A673 (cell line): ENCODE measurements around the gene KRTAP10-10. TPM values are rescaled to one million over a fixed set of nuclear protein-coding genes. Genes with fewer than 3 reads are reported as not detected.

Experiments used
- BruUV-seq: library from RNA; stranded (reverse); fragments of 400-500 nt; replicated peaks from 2 replicates; lab custom pipeline; 2021; lab: Mats Ljungman, UMichigan
- CTCF ChIA-PET: fragments of 300-600 bp; sonication (Branson Sonifier 250); formaldehyde crosslinking; loops from one replicate; lab custom pipeline; 2022; ENCODE audit warnings: antibody characterized with exemption; lab: Charles Lee
- POLR2A ChIA-PET: fragments of 300-600 bp; sonication (Branson Sonifier 250); formaldehyde crosslinking; loops from one replicate; lab custom pipeline; 2022; ENCODE audit warnings: antibody characterized with exemption; ENCODE audit not compliant: low non-redundant PET; lab: Charles Lee
- DNase-seq: peaks from one replicate; pipeline ENCODE4 v3.0.0-alpha.2; 2015; ENCODE audit warnings: low spot score
- H3K27ac ChIP-seq: fragments of 200-600 bp; sonication (generic); 2 replicates; pipeline ENCODE4 v1.5.1; 2016; ENCODE audit warnings: mixed run types, low read depth, mild to moderate bottlenecking, mixed read lengths, antibody characterized with exemption, low read length; ENCODE audit not compliant: poor library complexity, severe bottlenecking
- H3K27me3 ChIP-seq: fragments of 200-600 bp; sonication (generic); replicated peaks from 2 replicates; pipeline ENCODE4 v1.6.1; 2017; ENCODE audit warnings: mixed run types, low read depth, mild to moderate bottlenecking, mixed read lengths, antibody characterized with exemption, low read length; ENCODE audit not compliant: insufficient read depth, poor library complexity
- H3K36me3 ChIP-seq: fragments of 200-600 bp; sonication (generic); 2 replicates; pipeline ENCODE4 v1.6.1; 2016; ENCODE audit warnings: mixed run types, mild to moderate bottlenecking, mixed read lengths, antibody characterized with exemption, low read length; ENCODE audit not compliant: insufficient read depth, poor library complexity, severe bottlenecking
- H3K4me1 ChIP-seq: fragments of 200-600 bp; sonication (generic); 2 replicates; pipeline ENCODE4 v1.6.1; 2017; ENCODE audit warnings: mixed run types, mild to moderate bottlenecking, mixed read lengths, antibody characterized with exemption, low read length; ENCODE audit not compliant: insufficient read depth, poor library complexity, severe bottlenecking
- H3K4me3 ChIP-seq: fragments of 200-600 bp; sonication (generic); 2 replicates; pipeline ENCODE4 v1.5.1; 2016; ENCODE audit warnings: low read depth, mixed run types, mild to moderate bottlenecking, mixed read lengths, low read length; ENCODE audit not compliant: poor library complexity, severe bottlenecking
- H3K9me3 ChIP-seq: fragments of 200-600 bp; sonication (generic); 2 replicates; pipeline ENCODE4 v1.6.1; 2016; ENCODE audit warnings: mixed run types, low read depth, mild to moderate bottlenecking, mixed read lengths, antibody characterized with exemption, low read length; ENCODE audit not compliant: poor library complexity, severe bottlenecking
- CTCF ChIP-seq: fragments of 300-800, 200-600 bp; sonication (generic); conservative IDR thresholded peaks from 2 replicates; pipeline ENCODE4 v1.5.1; 2017; ENCODE audit warnings: low read depth, mild to moderate bottlenecking, antibody characterized with exemption, low read length, moderate library complexity, mixed read lengths
- EZH2 ChIP-seq: fragments of 200-600 bp; sonication (generic); IDR thresholded peaks from 2 replicates; pipeline ENCODE4 v1.6.1; 2017; ENCODE audit warnings: borderline replicate concordance, low read depth, mild to moderate bottlenecking, mixed read lengths, antibody characterized with exemption, low read length; ENCODE audit not compliant: poor library complexity, severe bottlenecking
- intact Hi-C: fragments of 100-400 bp; cut with micrococcal nuclease; formaldehyde crosslinking; loops from one replicate; pipeline ENCODE4 v1.10.0; 2022; ENCODE audit not compliant: unreplicated experiment
- total RNA-seq: library from RNA; stranded (reverse); gene quantifications from 2 replicates; pipeline ENCODE4 v1.2.3, GENCODE V29; 2021

The KRTAP10-10 gene
- total RNA-seq, 1 experiment from 2014 or later = not detected

- ChIA-PET CTCF (no interaction called here), POLR2A (no interaction called here)
- intact Hi-C loops = no loop called here
- BruUV-seq = no TSS peak
- Histone ChIP-seq H3K27me3 (no peaks in the 10 kb centered on the region), H3K4me3 (no peak within 1 kb of the TSS), H3K9me3 (no peaks in the 10 kb centered on the region), H3K27ac (no peak within 1 kb of the TSS), H3K4me1 (no peaks in the 10 kb centered on the region), H3K36me3 (no peaks in the 10 kb centered on the region)
- DNase-seq = no peak
- TF ChIP-seq EZH2 (no peak), CTCF (no peak)
Observed at GRCh38 chr21:44592446-44593311, 44.5 kb upstream of the KRTAP10-10 start, which contains the start of gene KRTAP10-6. Gene KRTAP10-6 (minus strand): TSS chr21:44592505. CDS start chr21:44592484, 21 bp downstream.

GRCh38 chr21:44593598-44594405 is 43.4 kb upstream of the KRTAP10-10 start:
- Histone ChIP-seq H3K4me3 (no peak overlapping the region), H3K4me1 (no peaks in the 10 kb centered on the region), H3K27ac (no peak overlapping the region), H3K36me3 (no peaks in the 10 kb centered on the region), H3K27me3 (no peaks in the 10 kb centered on the region), H3K9me3 (peaks cover 2% of the 10 kb centered on the region)
- intact Hi-C loops = no loop called here
- no peak for DNase-seq
- BruUV-seq = no TSS peak
- CTCF ChIA-PET = no interaction called here
- POLR2A ChIA-PET = no interaction called here
- TF ChIP-seq EZH2 (no peak), CTCF (no peak)

DNA sequence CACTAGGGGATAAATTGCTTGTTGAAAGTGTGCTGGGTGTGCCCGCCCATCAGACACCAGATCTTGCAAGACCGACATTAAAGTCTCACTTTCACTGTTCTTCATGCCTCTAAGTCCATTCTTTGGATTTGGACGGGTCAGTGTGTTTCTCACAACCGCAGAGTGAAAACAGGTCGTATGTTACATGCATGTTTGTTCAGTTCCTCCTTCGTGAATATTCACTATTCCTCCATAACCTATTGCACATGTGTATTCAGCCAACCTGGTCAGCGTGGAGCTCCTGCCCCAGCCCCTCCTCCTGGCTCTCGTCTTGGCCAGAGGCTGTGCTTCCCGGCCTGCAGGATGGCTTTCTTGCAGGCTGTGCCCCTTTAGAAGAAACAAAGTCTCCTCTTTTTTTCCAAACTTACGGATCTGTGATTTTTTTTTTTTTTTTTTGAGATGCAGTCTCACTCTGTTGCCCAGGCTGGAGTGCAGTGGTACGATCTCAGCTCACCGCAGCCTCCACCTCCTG is 42.7 kb upstream of the KRTAP10-10 start:
- POLR2A ChIA-PET = no interaction called here

More for the DNA sequence above, 42.7 kb upstream of the KRTAP10-10 start:
- no peak for DNase-seq
- intact Hi-C loops = no loop called here
- H3K4me1 ChIP-seq = no peaks in the 10 kb centered on the region
- H3K27ac ChIP-seq = no peak overlapping the region
- H3K27me3 ChIP-seq = no peaks in the 10 kb centered on the region
- CTCF ChIA-PET = no interaction called here
- TF ChIP-seq EZH2 (no peak), CTCF (no peak)
- H3K9me3 ChIP-seq = peaks cover 3% of the 10 kb centered on the region
- no TSS peak for BruUV-seq
- no peak overlapping the region for H3K4me3 ChIP-seq
- H3K36me3 ChIP-seq = no peaks in the 10 kb centered on the region
